ENCODE data around the gene EPB41.

- TF ChIP-seq EZH2 (IDR thresholded peaks at IDR 0.05; ENCODE audit: insufficient read depth, poor library complexity, severe bottlenecking): no peak
- TF ChIP-seq EZH2phosphoT487 (IDR thresholded peaks at IDR 0.05; ENCODE audit: insufficient read depth, low read depth): no peak
These were observed 14.1 kb downstream of the EPB41 start for GRCh38 chr1:28928314-28928941.

Measured in GM23248 (cell line).